ENCODE data around the gene WIZ. TPM values are rescaled to one million over a fixed set of nuclear protein-coding genes. Genes with fewer than 3 reads are reported as not detected.

The WIZ gene
- total and polyA plus RNA-seq, 2 donors (not counting 1 experiment from before 2014, with no cell fraction given): 15.0 to 24.8 TPM

- POLR2A ChIA-PET: no interaction called here
- CTCF ChIA-PET: interaction anchor here (0.9 kb wide), 1 partner anchor 18 kb away, joined by 3 read pairs; no protein-coding TSS in a partner anchor
- no peak overlapping the region for H3K27ac Mint-ChIP-seq
These were observed 47.2 kb downstream of the WIZ start for GRCh38 chr19:15402411-15403150.

More at GRCh38 chr19:15402411-15403150, 47.2 kb downstream of the WIZ start:
- Mint-ChIP-seq H3K27me3 (no peaks in the 10 kb centered on the region), H3K9me3 (ENCODE audit: insufficient read depth) (no peaks in the 10 kb centered on the region), H3K4me1 (peaks cover 30% of the 10 kb centered on the region), H3K4me3 (no peak overlapping the region)
- peaks cover 75% of the 10 kb centered on the region for H3K79me2 ChIP-seq (ENCODE audit: control insufficient read depth, insufficient read depth, low read length)
- H3K9me3 ChIP-seq (ENCODE audit: control extremely low read depth in 1 of 3, control insufficient read depth in 2 of 3, insufficient read depth in 1 of 3, low read length in 2 of 3): no peaks in the 10 kb centered on the region
- no peak for DNase-seq
- H2AFZ ChIP-seq (ENCODE audit: insufficient read depth, low read depth, low read length, poor library complexity, severe bottlenecking): no peak overlapping the region
- H3K36me3 ChIP-seq (replicated peaks in 1 of 2; ENCODE audit: control extremely low read depth in 1 of 2, control insufficient read depth in 1 of 2, extremely low read depth in 1 of 2, insufficient read depth in 2 of 2, low read length in 1 of 2): peaks cover 2 to 72% of the 10 kb centered on the region in 2 experiments
- peaks cover 10 to 13% of the 10 kb centered on the region in 2 donors for H3K4me1 ChIP-seq (ENCODE audit: control insufficient read depth in 2 of 2, insufficient read depth in 2 of 2, low read length in 2 of 2)
- H3K9ac ChIP-seq (ENCODE audit: low read length): no peak overlapping the region
- intact Hi-C loops (cut with micrococcal nuclease): no loop called here
- H3K27ac ChIP-seq (ENCODE audit: low read length in 2 of 2): no peak overlapping the region
- H3K27me3 ChIP-seq (replicated peaks in 1 of 4; ENCODE audit: control extremely low read depth in 1 of 4, control insufficient read depth in 3 of 4, insufficient read depth in 4 of 4, low read length in 3 of 4): no peaks in the 10 kb centered on the region
- over 99% methylated on average over 11 of the region's 15 CpGs for WGBS (ENCODE audit: insufficient coverage)
- H3K4me2 ChIP-seq (replicated peaks; ENCODE audit: low read depth, low read length, poor library complexity, severe bottlenecking): no peak overlapping the region
- no peak for TF ChIP-seq CTCF (IDR thresholded peaks at IDR 0.05)
- TF ChIP-seq EZH2 (IDR thresholded peaks at IDR 0.05; ENCODE audit: borderline replicate concordance, insufficient read depth, low read depth, low read length, poor library complexity, severe bottlenecking): no peak
- no peak overlapping the region for H3K4me3 ChIP-seq (ENCODE audit: control extremely low read depth in 1 of 5, extremely low read depth in 1 of 5, insufficient read depth in 1 of 5, low read depth in 2 of 5, low read length in 4 of 5)
- peaks cover 92% of the 10 kb centered on the region for H4K20me1 ChIP-seq (ENCODE audit: control insufficient read depth, insufficient read depth, low read length, poor library complexity, severe bottlenecking)
- ATAC-seq (ENCODE audit: low read depth): no peak

Data from B cell (primary cell).